Measurements from ENCODE around the gene DSCAML1. TPM values are rescaled to one million over a fixed set of nuclear protein-coding genes. Genes with fewer than 3 reads are reported as not detected.

Gene DSCAML1
- total and polyA plus RNA-seq, 12 donors = 0.16 to 1.5 (median 0.57) TPM

DNA sequence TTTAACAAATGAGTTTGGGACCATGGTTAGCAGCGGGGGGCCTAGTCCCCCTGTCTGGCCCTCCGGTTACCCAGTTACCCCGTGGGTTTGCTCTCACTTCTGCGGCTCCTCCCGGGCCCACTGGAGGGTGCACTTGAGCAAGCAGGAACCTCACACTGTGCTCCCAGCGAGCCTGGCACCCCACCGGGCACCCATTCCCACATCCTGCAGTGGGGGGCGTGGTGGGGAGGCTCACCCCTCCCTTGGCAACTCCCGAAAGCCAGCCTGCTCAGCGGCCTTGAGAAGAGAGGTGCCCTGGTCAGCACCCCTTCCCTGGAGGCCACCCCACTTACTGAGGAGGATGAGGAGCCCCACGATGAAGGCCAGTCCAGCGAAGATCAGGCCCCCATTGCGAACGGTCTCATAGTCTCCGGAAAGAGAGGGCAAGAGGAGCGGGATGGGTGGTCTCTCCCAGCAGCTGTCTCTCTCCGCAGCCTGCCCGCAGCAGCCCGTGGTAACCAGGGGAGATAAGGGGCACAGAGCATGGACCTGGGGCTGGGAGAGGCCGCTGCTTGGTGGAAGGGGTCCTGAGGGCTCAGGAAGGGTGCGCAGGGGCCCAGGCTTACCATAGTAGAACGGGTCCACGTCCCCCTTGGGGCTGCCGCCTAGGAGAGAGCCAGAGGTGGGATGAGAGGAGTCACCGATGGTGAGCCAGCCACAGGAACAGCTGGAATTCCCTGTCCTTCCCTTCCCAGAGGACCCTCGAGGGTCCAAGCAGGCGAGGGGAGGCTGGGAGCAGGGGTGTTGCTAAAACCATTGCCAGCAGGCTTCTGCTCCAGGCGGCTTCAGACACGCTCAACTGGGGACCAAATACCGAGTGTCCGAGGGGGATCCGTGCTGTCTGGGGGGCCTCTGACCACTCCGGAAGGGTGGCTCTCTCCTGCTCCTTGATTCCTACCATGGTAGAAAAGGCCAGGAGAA, 25.3 kb upstream of the DSCAML1 start:
- ATAC-seq (no peak), DNase-seq (peak in 1 of 2 donors; percentile 59)
- Histone ChIP-seq H3K4me3 (no peak overlapping the region), H3K4me1 (peaks cover 9 to 63% (median 40%) of the 10 kb centered on the region in 9 donors), H3K27me3 (no peaks in the 10 kb centered on the region), H3K27ac (peak overlapping the region in 6 of 10 donors; percentile 80 to 94 (median 88)), H3K36me3 (no peaks in the 10 kb centered on the region), H3K9me3 (no peaks in the 10 kb centered on the region)
- 65 to 70% methylated on average over 33 of the region's 33 CpGs for WGBS, 2 donors
- TF ChIP-seq, protein P1, sequence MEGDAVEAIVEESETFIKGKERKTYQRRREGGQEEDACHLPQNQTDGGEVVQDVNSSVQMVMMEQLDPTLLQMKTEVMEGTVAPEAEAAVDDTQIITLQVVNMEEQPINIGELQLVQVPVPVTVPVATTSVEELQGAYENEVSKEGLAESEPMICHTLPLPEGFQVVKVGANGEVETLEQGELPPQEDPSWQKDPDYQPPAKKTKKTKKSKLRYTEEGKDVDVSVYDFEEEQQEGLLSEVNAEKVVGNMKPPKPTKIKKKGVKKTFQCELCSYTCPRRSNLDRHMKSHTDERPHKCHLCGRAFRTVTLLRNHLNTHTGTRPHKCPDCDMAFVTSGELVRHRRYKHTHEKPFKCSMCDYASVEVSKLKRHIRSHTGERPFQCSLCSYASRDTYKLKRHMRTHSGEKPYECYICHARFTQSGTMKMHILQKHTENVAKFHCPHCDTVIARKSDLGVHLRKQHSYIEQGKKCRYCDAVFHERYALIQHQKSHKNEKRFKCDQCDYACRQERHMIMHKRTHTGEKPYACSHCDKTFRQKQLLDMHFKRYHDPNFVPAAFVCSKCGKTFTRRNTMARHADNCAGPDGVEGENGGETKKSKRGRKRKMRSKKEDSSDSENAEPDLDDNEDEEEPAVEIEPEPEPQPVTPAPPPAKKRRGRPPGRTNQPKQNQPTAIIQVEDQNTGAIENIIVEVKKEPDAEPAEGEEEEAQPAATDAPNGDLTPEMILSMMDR (IDR thresholded peaks at IDR 0.05) = peak; percentile 18 to 72 (median 54)
- intact Hi-C loops (cut with DNase I) = loop anchor here in 4 of 10 donors (5.0 kb wide), 1 partner anchor 125 kb away; no protein-coding TSS in a partner anchor

DNA sequence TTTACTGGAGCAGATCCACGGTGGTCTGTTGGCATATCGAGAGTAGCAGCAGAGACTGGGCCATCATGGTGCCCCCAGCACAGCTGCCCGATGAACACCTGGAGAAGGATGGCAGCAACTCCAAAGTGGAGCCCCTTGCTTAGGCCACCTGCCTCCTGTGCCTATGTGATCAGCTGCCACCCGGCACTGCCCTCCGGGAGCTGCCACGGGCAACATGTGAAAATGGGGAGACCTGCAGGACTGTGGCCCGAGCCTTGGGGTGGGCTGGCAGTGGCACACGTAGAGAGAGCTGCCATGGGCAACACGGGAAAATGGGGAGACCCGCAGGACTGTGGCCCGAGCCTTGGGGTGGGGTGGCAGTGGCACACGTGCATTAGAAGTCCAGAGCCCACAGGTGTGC, 24.4 kb upstream of the DSCAML1 start:
- Histone ChIP-seq H3K27me3 (no peaks in the 10 kb centered on the region), H3K4me3 (no peak overlapping the region), H3K27ac (no peak overlapping the region), H3K4me1 (peaks cover 13 to 67% (median 44%) of the 10 kb centered on the region in 9 donors), H3K9me3 (no peaks in the 10 kb centered on the region), H3K36me3 (no peaks in the 10 kb centered on the region)
- WGBS, 2 donors = 83 to 89% methylated on average over 12 of the region's 12 CpGs
- intact Hi-C loops (cut with DNase I) = loop anchor here in 4 of 10 donors (5.0 kb wide), 1 partner anchor 126 kb away; no protein-coding TSS in a partner anchor
- DNase-seq (no peak), ATAC-seq (no peak)
- TF ChIP-seq, protein P1 (IDR thresholded peaks at IDR 0.05) = no peak

DNA sequence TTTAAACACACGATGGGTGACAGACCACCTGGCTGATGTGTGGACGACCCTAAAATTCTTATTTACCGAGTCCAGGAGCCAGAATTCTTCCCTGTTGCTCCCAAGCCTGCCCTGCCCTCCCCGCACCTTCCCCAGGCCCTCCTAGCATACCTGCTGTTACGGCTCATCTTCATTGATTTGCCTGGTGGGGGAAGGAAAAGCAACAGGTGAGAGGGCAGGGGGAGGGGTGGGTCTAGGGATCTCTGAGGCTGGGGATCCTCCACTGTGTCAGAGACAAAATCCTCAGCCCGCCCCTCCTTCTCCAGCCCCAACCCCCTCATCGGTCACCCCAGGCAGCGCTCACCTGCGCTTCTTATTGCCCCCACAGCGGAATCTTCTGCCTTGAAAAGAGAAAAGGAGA, 23.5 kb upstream of the DSCAML1 start:
- TF ChIP-seq, protein P1 (IDR thresholded peaks at IDR 0.05) = no peak
- ATAC-seq = no peak

DNA sequence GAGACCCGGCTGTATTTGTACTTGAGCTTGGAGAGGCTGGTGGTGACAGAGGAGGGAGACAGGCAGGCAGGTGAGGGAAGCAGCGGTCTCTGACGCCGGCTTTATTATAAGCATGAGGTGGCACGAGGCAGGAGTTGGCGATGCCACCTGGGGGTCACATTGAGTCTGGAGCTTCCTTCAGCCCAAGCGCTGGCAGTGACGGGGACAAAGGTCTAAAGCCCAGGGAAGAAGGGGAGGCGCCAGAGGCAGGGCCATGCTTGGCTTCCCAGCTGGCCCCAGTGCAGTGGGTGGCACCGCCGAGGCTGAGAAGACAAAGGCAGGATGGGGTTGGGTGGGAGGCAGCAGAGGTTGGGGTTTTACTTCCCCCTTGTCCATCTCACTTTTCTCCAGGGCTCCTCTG, 23.1 kb upstream of the DSCAML1 start:
- peaks cover 13 to 75% (median 43%) of the 10 kb centered on the region in 9 donors for H3K4me1 ChIP-seq
- no peak for ATAC-seq
- intact Hi-C loops (cut with DNase I) = loop anchor here in 4 of 10 donors (5.0 kb wide), 1 partner anchor 127 kb away; no protein-coding TSS in a partner anchor

More for the DNA sequence above, 23.5 kb upstream of the DSCAML1 start:
- intact Hi-C loops (cut with DNase I) = loop anchor here in 4 of 10 donors (5.0 kb wide), 1 partner anchor 127 kb away; no protein-coding TSS in a partner anchor
- Histone ChIP-seq H3K4me3 (no peak overlapping the region), H3K4me1 (peaks cover 13 to 75% (median 44%) of the 10 kb centered on the region in 9 donors), H3K36me3 (no peaks in the 10 kb centered on the region), H3K9me3 (no peaks in the 10 kb centered on the region), H3K27me3 (no peaks in the 10 kb centered on the region), H3K27ac (no peak overlapping the region)
- no peak for DNase-seq
- 95 to 96% methylated on average over 10 of the region's 10 CpGs for WGBS, 2 donors

More for the DNA sequence above, 23.1 kb upstream of the DSCAML1 start:
- Histone ChIP-seq H3K27ac (no peak overlapping the region), H3K4me3 (no peak overlapping the region), H3K27me3 (no peaks in the 10 kb centered on the region), H3K9me3 (no peaks in the 10 kb centered on the region), H3K36me3 (no peaks in the 10 kb centered on the region)
- 85 to 92% methylated on average over 11 of the region's 11 CpGs for WGBS, 2 donors
- DNase-seq = no peak
- TF ChIP-seq, protein P1 (IDR thresholded peaks at IDR 0.05) = no peak

Data from heart right ventricle (tissue), 16 donors.